IgD-negative memory B cell (primary cell): Measurements from ENCODE around the gene NTPCR. TPM values are rescaled to one million over a fixed set of nuclear protein-coding genes. Genes with fewer than 3 reads are reported as not detected.

Experiments used
- H3K27ac Mint-ChIP-seq, 3 donors: one replicate each; pipeline ENCODE4 v1.8.0; 2020 to 2022; ENCODE audit warnings: mild to moderate bottlenecking in 3 of 3, mixed read lengths in 3 of 3, moderate library complexity in 1 of 3
- H3K27me3 Mint-ChIP-seq: one replicate; pipeline ENCODE4 v1.8.0; 2021; ENCODE audit warnings: mixed read lengths
- H3K36me3 Mint-ChIP-seq: one replicate; pipeline ENCODE4 v1.8.0; 2020; ENCODE audit warnings: mild to moderate bottlenecking, mixed read lengths
- H3K4me1 Mint-ChIP-seq, 3 donors: one replicate each; pipeline ENCODE4 v1.8.0; 2020 to 2022; ENCODE audit warnings: mixed read lengths in 3 of 3, mild to moderate bottlenecking in 1 of 3
- H3K4me3 Mint-ChIP-seq, 4 donors: one replicate each; pipeline ENCODE4 v1.8.0; 2020 to 2022; ENCODE audit warnings: mild to moderate bottlenecking in 4 of 4, mixed read lengths in 4 of 4, moderate library complexity in 3 of 4
- H3K9me3 Mint-ChIP-seq, 3 donors: one replicate each; pipeline ENCODE4 v1.8.0; 2020 to 2021; ENCODE audit warnings: mixed read lengths in 3 of 3, mild to moderate bottlenecking in 1 of 3
- polyA plus RNA-seq: library from polyadenylated mRNA; unstranded; fragments of 300-500 nt; fragmentation: Illumina TruSeq; gene quantifications from one replicate; pipeline ENCODE4 v1.2.3, GENCODE V29; 2021

The NTPCR gene
- polyA plus RNA-seq, 1 donor from 2014 or later = 34.2 TPM

- Mint-ChIP-seq H3K36me3 (peaks cover 13% of the 10 kb centered on the region), H3K27me3 (no peaks in the 10 kb centered on the region), H3K4me1 (peaks cover 0 to 2% (median 1%) of the 10 kb centered on the region in 3 donors), H3K9me3 (no peaks in the 10 kb centered on the region), H3K27ac (no peak overlapping the region), H3K4me3 (no peak overlapping the region)
These were observed 69.4 kb downstream of the NTPCR start for GRCh38 chr1:233019778-233020325.

GRCh38 chr1:233020426-233020825 lies 70.0 kb downstream of the NTPCR start:
- Mint-ChIP-seq H3K9me3 (no peaks in the 10 kb centered on the region), H3K4me1 (peaks cover 0 to 2% (median 1%) of the 10 kb centered on the region in 3 donors), H3K27ac (no peak overlapping the region), H3K4me3 (no peak overlapping the region), H3K27me3 (no peaks in the 10 kb centered on the region), H3K36me3 (peaks cover 13% of the 10 kb centered on the region)

- no peaks in the 10 kb centered on the region for H3K27me3 Mint-ChIP-seq
- peaks cover 17% of the 10 kb centered on the region for H3K36me3 Mint-ChIP-seq
- H3K27ac Mint-ChIP-seq = peak overlapping the region in 1 of 3 donors; percentile 88
- peaks cover 0 to 4% (median 2%) of the 10 kb centered on the region in 3 donors for H3K4me1 Mint-ChIP-seq
- H3K9me3 Mint-ChIP-seq = no peaks in the 10 kb centered on the region
- no peak overlapping the region for H3K4me3 Mint-ChIP-seq
These were observed 71.8 kb downstream of the NTPCR start for GRCh38 chr1:233022246-233022645.

- Mint-ChIP-seq H3K27ac (no peak overlapping the region), H3K36me3 (peaks cover 14% of the 10 kb centered on the region), H3K27me3 (no peaks in the 10 kb centered on the region), H3K4me1 (peaks cover 0 to 3% (median 2%) of the 10 kb centered on the region in 3 donors), H3K9me3 (no peaks in the 10 kb centered on the region), H3K4me3 (no peak overlapping the region)
These were observed 73.8 kb downstream of the NTPCR start for GRCh38 chr1:233024199-233024598.

- peaks cover 13% of the 10 kb centered on the region for H3K36me3 Mint-ChIP-seq
- no peak overlapping the region for H3K4me3 Mint-ChIP-seq
- H3K9me3 Mint-ChIP-seq = no peaks in the 10 kb centered on the region
- no peaks in the 10 kb centered on the region for H3K27me3 Mint-ChIP-seq
- peaks cover 0 to 3% (median 2%) of the 10 kb centered on the region in 3 donors for H3K4me1 Mint-ChIP-seq
- no peak overlapping the region for H3K27ac Mint-ChIP-seq
These were observed 74.7 kb downstream of the NTPCR start for GRCh38 chr1:233025157-233025556.

GRCh38 chr1:233025567-233025966 lies 75.2 kb downstream of the NTPCR start:
- H3K27ac Mint-ChIP-seq = no peak overlapping the region
- no peaks in the 10 kb centered on the region for H3K27me3 Mint-ChIP-seq
- peaks cover 13% of the 10 kb centered on the region for H3K36me3 Mint-ChIP-seq
- H3K9me3 Mint-ChIP-seq = no peaks in the 10 kb centered on the region
- peaks cover 0 to 3% (median 2%) of the 10 kb centered on the region in 3 donors for H3K4me1 Mint-ChIP-seq
- no peak overlapping the region for H3K4me3 Mint-ChIP-seq

DNA sequence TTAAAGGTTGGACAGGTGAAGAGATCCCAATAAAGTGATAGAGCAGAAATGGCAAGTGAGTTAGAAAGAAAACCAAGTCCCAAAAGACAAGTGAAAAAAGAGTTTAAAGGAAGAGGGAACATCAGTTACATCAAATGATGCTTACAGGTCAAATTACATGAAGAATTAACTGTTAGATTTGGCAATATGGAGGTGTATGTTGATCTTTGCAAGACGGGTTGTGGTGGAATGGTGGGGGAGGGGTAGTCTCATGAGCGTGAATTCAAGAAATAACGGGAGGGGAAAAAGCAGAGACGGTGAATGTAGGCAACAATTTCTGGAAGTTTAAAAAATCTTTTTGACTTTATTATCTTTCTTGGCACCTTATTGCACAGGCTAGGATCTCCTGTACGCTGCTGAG lies 76.6 kb downstream of the NTPCR start:
- H3K27me3 Mint-ChIP-seq = no peaks in the 10 kb centered on the region
- peaks cover 0 to 3% (median 2%) of the 10 kb centered on the region in 3 donors for H3K4me1 Mint-ChIP-seq
- H3K27ac Mint-ChIP-seq = no peak overlapping the region
- peaks cover 0 to 3% (median 1%) of the 10 kb centered on the region in 3 donors for H3K9me3 Mint-ChIP-seq
- peaks cover 13% of the 10 kb centered on the region for H3K36me3 Mint-ChIP-seq
- no peak overlapping the region for H3K4me3 Mint-ChIP-seq

- peaks cover 1 to 5% (median 3%) of the 10 kb centered on the region in 3 donors for H3K9me3 Mint-ChIP-seq
- H3K4me3 Mint-ChIP-seq = no peak overlapping the region
- no peak overlapping the region for H3K27ac Mint-ChIP-seq
- H3K27me3 Mint-ChIP-seq = no peaks in the 10 kb centered on the region
- H3K36me3 Mint-ChIP-seq = no peaks in the 10 kb centered on the region
- H3K4me1 Mint-ChIP-seq = peaks cover 0 to 1% (median 0%) of the 10 kb centered on the region in 3 donors
These were observed 81.1 kb downstream of the NTPCR start for GRCh38 chr1:233031521-233031920.

DNA sequence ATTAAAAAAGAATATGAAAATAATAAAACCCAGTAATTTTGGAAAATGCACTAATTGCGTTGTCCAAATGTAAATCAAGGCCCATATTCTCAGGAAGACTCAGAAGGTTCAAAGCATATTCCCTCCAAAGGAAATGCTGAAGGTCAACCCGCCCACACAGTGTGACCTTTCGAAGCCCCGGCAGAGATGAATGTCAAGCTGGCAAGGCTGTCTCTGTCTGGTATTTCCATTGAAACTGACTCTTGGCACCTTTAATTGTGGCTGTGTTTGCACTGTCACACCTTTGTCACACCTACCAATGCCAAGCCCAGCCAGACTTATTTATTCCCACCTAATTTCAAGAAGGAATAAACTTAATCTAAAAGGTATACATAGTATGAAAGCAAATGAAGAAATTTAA lies 82.5 kb downstream of the NTPCR start:
- H3K36me3 Mint-ChIP-seq = peaks cover 3% of the 10 kb centered on the region
- H3K4me3 Mint-ChIP-seq = no peak overlapping the region
- no peak overlapping the region for H3K27ac Mint-ChIP-seq
- H3K9me3 Mint-ChIP-seq = peaks cover 1 to 5% (median 3%) of the 10 kb centered on the region in 3 donors
- H3K4me1 Mint-ChIP-seq = no peaks in the 10 kb centered on the region
- H3K27me3 Mint-ChIP-seq = no peaks in the 10 kb centered on the region

- Mint-ChIP-seq H3K4me1 (no peaks in the 10 kb centered on the region), H3K27me3 (no peaks in the 10 kb centered on the region), H3K9me3 (peaks cover 1 to 5% (median 3%) of the 10 kb centered on the region in 3 donors), H3K27ac (no peak overlapping the region), H3K4me3 (no peak overlapping the region), H3K36me3 (peaks cover 4% of the 10 kb centered on the region)
These were observed 83.0 kb downstream of the NTPCR start for GRCh38 chr1:233033361-233033760.

Other genes with a start within 250 kb of the NTPCR start
- gene MAP10, start 145.2 kb upstream of the NTPCR start, polyA plus RNA-seq = 1.3 TPM